Measurements from ENCODE around the gene MFSD6.

- TF ChIP-seq POLR2A (IDR thresholded peaks at IDR 0.05) (no peak), CTCF (IDR thresholded peaks at IDR 0.05) (no peak)
Measured at GRCh38 chr2:190468814-190469569, 60.8 kb downstream of the MFSD6 start.
